Neuronal stem cell (in vitro differentiated cells): ENCODE results near the gene EIF2B2.

Source experiments
- DNase-seq: peaks from one replicate; pipeline ENCODE4 v3.0.0-alpha.2; 2013; ENCODE audit warnings: low spot score
- H2AFZ ChIP-seq: one replicate; pipeline ENCODE4 v1.6.1; 2013; ENCODE audit warnings: mild to moderate bottlenecking, low read length, inconsistent platforms
- H2AK5ac ChIP-seq: 2 replicates; pipeline ENCODE4 v1.6.1; 2013; ENCODE audit warnings: low read depth, mild to moderate bottlenecking, inconsistent platforms, low read length, moderate library complexity, mixed read lengths
- H2BK120ac ChIP-seq: 2 replicates; pipeline ENCODE4 v1.6.1; 2013; ENCODE audit warnings: low read depth, mild to moderate bottlenecking, inconsistent platforms, low read length, moderate library complexity, mixed read lengths
- H2BK12ac ChIP-seq: one replicate; pipeline ENCODE4 v1.6.1; 2013; ENCODE audit warnings: low read length, inconsistent platforms
- H2BK15ac ChIP-seq: 2 replicates; pipeline ENCODE4 v1.6.1; 2013; ENCODE audit warnings: mild to moderate bottlenecking, low read length, inconsistent platforms, mixed read lengths
- H2BK5ac ChIP-seq: one replicate; pipeline ENCODE4 v1.6.1; 2013; ENCODE audit warnings: inconsistent platforms, mild to moderate bottlenecking, low read length, moderate library complexity
- H3K14ac ChIP-seq: one replicate; pipeline ENCODE4 v1.6.1; 2013; ENCODE audit warnings: low read length, inconsistent platforms
- H3K18ac ChIP-seq: 2 replicates; pipeline ENCODE4 v1.6.1; 2013; ENCODE audit warnings: low read length, inconsistent platforms
- H3K23ac ChIP-seq: 2 replicates; pipeline ENCODE4 v1.6.1; 2013; ENCODE audit warnings: low read depth, mild to moderate bottlenecking, mixed read lengths, low read length, inconsistent platforms; ENCODE audit not compliant: poor library complexity
- H3K27ac ChIP-seq: replicated peaks from 3 replicates; pipeline ENCODE4 v1.5.1; 2013; ENCODE audit warnings: low read length, inconsistent platforms
- H3K27me3 ChIP-seq, 3 experiments: 2 replicates each; pipeline ENCODE4 v1.6.1; 2013; ENCODE audit warnings: low read length in 3 of 3, mild to moderate bottlenecking in 2 of 3, inconsistent platforms in 1 of 3, low read depth in 1 of 3, mixed read lengths in 1 of 3, moderate library complexity in 1 of 3; ENCODE audit not compliant: control insufficient read depth in 3 of 3, insufficient read depth in 3 of 3
- H3K36me3 ChIP-seq, 2 donors: replicated peaks in 1 of 2; 2 replicates each; pipeline ENCODE4 v1.6.1; 2013; ENCODE audit warnings: low read length in 2 of 2; ENCODE audit not compliant: control insufficient read depth in 2 of 2, insufficient read depth in 2 of 2
- H3K4ac ChIP-seq: 2 replicates; pipeline ENCODE4 v1.6.1; 2013; ENCODE audit warnings: inconsistent platforms, mild to moderate bottlenecking, low read length, moderate library complexity
- H3K4me1 ChIP-seq, 2 donors: 1 replicate in 1 of 2; 2 replicates in 1 of 2; pipeline ENCODE4 v1.6.1; 2013; ENCODE audit warnings: low read length in 2 of 2, low read depth in 1 of 2; ENCODE audit not compliant: control insufficient read depth in 2 of 2, insufficient read depth in 1 of 2
- H3K4me2 ChIP-seq: one replicate; pipeline ENCODE4 v1.6.1; 2013; ENCODE audit warnings: mild to moderate bottlenecking, low read length, inconsistent platforms; ENCODE audit not compliant: insufficient read depth, poor library complexity, severe bottlenecking
- H3K4me3 ChIP-seq, 2 donors: 2 replicates each; pipeline ENCODE4 v1.5.1; 2013; ENCODE audit warnings: low read length in 2 of 2, mild to moderate bottlenecking in 2 of 2, inconsistent platforms in 1 of 2, moderate library complexity in 1 of 2
- H3K79me1 ChIP-seq: one replicate; pipeline ENCODE4 v1.6.1; 2013; ENCODE audit warnings: low read depth, mild to moderate bottlenecking, inconsistent platforms, low read length, moderate library complexity
- H3K9ac ChIP-seq: one replicate; pipeline ENCODE4 v1.6.1; 2013; ENCODE audit warnings: mild to moderate bottlenecking, low read depth, low read length, inconsistent platforms; ENCODE audit not compliant: poor library complexity
- H3K9me3 ChIP-seq, 2 donors: replicated peaks in 1 of 2; 2 replicates each; pipeline versions ENCODE3 to v1.6.1; 2013; ENCODE audit warnings: low read length in 2 of 2, mild to moderate bottlenecking in 2 of 2, inconsistent platforms in 1 of 2, low read depth in 1 of 2, mixed read lengths in 1 of 2, moderate library complexity in 1 of 2; ENCODE audit not compliant: control insufficient read depth in 2 of 2, insufficient read depth in 1 of 2
- H4K8ac ChIP-seq: one replicate; pipeline ENCODE4 v1.6.1; 2013; ENCODE audit warnings: low read depth, mild to moderate bottlenecking, inconsistent platforms, low read length, moderate library complexity
- H4K91ac ChIP-seq: one replicate; pipeline ENCODE4 v1.6.1; 2013; ENCODE audit warnings: low read length, low read depth, mild to moderate bottlenecking, inconsistent platforms; ENCODE audit not compliant: poor library complexity
- WGBS, 2 donors: extraction: QIAGEN DNeasy Blood & Tissue Kit; methylation state at CpG; one replicate each; pipeline ENCODE4 v1.1.7; 2013; ENCODE audit warnings: missing lambda C conversion rate in 2 of 2, mixed read lengths in 1 of 2; ENCODE audit not compliant: insufficient read length in 2 of 2, insufficient replicate concordance in 1 of 2; ENCODE audit errors: extremely low coverage in 2 of 2; 5-methylcytosine and 5-hydroxymethylcytosine counted together

Gene EIF2B2

DNA sequence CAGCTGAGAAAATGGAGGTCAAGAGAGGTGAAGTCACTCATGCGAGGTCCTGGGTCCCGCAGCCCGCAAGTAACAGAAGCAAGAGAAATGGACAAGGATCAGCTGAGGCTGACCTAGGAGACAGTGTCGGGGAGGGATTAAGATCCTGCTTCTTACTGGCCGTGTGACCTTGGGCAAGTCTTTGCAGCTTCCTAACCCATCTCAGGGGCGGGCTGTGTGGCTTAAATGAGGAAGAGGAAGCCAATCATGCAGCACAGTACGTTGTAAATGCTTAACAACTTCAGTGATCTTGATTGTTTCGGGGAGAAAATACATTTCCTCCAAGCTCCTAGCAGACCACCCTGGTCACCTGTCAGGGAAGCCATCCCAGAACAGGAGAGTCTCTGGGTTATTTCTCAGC, 40.2 kb upstream of the EIF2B2 start:
- Histone ChIP-seq H3K27me3 (no peaks in the 10 kb centered on the region), H3K4me3 (no peak overlapping the region), H2BK12ac (no peak overlapping the region), H2BK15ac (no peak overlapping the region), H3K23ac (peak overlapping the region; percentile 9), H3K4ac (no peak overlapping the region), H3K79me1 (no peaks in the 10 kb centered on the region), H2AFZ (no peak overlapping the region), H2AK5ac (peak overlapping the region; percentile 60), H3K9ac (no peak overlapping the region), H3K14ac (no peak overlapping the region), H2BK5ac (no peak overlapping the region), H4K8ac (no peak overlapping the region), H3K27ac (no peak overlapping the region), H3K4me2 (no peak overlapping the region), H3K36me3 (no peaks in the 10 kb centered on the region), H3K18ac (no peak overlapping the region), H3K4me1 (peaks cover 14 to 19% of the 10 kb centered on the region in 2 donors), H4K91ac (no peak overlapping the region), H2BK120ac (no peak overlapping the region), H3K9me3 (no peaks in the 10 kb centered on the region)
- no CpG with 5 or more reads among the region's 8 CpGs for WGBS, 2 donors
- DNase-seq: no peak

DNA sequence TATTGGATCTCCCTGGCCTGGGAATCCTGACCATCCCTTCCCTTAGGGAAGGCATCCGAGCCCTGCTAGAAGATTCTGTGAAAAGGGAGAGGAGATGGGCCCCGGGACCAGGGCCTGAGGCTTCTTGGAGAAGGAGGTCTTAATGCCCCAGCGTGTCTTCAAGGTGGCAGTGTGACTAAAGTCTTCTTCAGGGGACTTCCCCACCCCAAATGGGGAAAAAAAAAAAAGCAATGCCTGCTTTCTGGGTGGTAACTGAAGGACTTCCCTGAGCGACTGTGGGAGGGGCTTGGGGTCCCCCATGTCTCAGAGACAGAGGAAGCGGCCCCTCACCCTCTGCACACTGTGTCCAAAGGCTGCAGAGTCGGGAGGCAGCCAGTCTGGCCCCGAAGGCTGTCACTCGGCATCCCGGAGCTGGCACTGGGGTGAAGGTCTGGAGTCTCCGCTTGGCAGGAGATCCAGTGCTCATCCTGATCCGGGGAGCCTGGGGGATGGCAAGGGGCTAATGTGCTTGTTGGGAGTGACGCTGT, 39.5 kb upstream of the EIF2B2 start:
- no CpG with 5 or more reads among the region's 12 CpGs for WGBS, 2 donors
- DNase-seq: no peak

DNA sequence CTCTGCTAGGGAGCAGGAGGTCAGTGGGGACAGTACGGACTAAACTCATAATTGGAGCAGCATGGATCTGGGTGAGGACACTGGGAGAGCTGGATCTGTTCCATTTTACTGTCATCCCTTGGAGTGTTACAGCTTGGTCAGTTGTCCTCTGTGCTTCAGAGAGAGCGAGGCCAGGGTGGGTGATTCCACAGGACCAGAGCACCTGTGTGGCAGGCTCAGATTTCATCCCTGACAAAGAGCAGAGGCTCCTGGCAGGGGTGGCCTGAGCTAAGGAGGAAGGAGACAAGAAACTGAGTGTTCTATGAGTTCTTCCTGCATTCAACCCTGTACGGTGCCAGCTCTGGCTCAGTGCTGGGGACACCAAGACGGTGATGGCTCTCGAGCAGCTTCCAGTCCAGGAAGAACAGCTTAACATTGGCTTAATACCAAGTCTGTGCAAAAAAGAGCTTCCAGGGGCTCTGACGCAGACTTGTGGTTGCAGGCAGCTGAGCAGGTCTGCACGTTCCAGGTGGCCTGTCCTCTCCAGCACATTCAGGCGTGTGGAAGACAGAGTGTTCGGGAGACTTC, 38.9 kb upstream of the EIF2B2 start:
- no CpG with 5 or more reads among the region's 9 CpGs for WGBS, 2 donors
- no peaks in the 10 kb centered on the region for H3K9me3 ChIP-seq
- no peak overlapping the region for H3K27ac ChIP-seq
- H4K91ac ChIP-seq: no peak overlapping the region
- H3K14ac ChIP-seq: no peak overlapping the region
- no peak overlapping the region for H3K9ac ChIP-seq
- no peak overlapping the region for H2BK120ac ChIP-seq
- H3K4ac ChIP-seq: no peak overlapping the region
- H2BK12ac ChIP-seq: peak overlapping the region; percentile 75
- H3K79me1 ChIP-seq: no peaks in the 10 kb centered on the region
- peak overlapping the region; percentile 79 for H4K8ac ChIP-seq
- H3K4me3 ChIP-seq: no peak overlapping the region
- no peak for DNase-seq
- no peaks in the 10 kb centered on the region for H3K36me3 ChIP-seq
- peak overlapping the region; percentile 75 for H3K18ac ChIP-seq
- H2BK5ac ChIP-seq: peak overlapping the region; percentile 42
- no peak overlapping the region for H3K23ac ChIP-seq
- H3K27me3 ChIP-seq: no peaks in the 10 kb centered on the region
- peak overlapping the region; percentile 44 for H2AK5ac ChIP-seq
- H2BK15ac ChIP-seq: peak overlapping the region; percentile 83
- no peak overlapping the region for H3K4me2 ChIP-seq
- peaks cover 14 to 19% of the 10 kb centered on the region in 2 donors for H3K4me1 ChIP-seq
- H2AFZ ChIP-seq: peak overlapping the region; percentile 57

More for the DNA sequence above, 39.5 kb upstream of the EIF2B2 start:
- Histone ChIP-seq H3K27me3 (no peaks in the 10 kb centered on the region), H2BK15ac (peak overlapping the region; percentile 83), H3K4me2 (no peak overlapping the region), H3K23ac (no peak overlapping the region), H3K14ac (peak overlapping the region; percentile 25), H2BK5ac (peak overlapping the region; percentile 42), H3K9ac (no peak overlapping the region), H2AK5ac (peak overlapping the region; percentile 60), H2AFZ (peak overlapping the region; percentile 57), H3K36me3 (no peaks in the 10 kb centered on the region), H3K4me1 (peaks cover 14 to 19% of the 10 kb centered on the region in 2 donors), H2BK12ac (peak overlapping the region; percentile 26), H3K4me3 (no peak overlapping the region), H3K4ac (no peak overlapping the region), H3K79me1 (no peaks in the 10 kb centered on the region), H4K8ac (no peak overlapping the region), H2BK120ac (no peak overlapping the region), H4K91ac (no peak overlapping the region), H3K9me3 (no peaks in the 10 kb centered on the region), H3K18ac (peak overlapping the region; percentile 75), H3K27ac (no peak overlapping the region)

DNA sequence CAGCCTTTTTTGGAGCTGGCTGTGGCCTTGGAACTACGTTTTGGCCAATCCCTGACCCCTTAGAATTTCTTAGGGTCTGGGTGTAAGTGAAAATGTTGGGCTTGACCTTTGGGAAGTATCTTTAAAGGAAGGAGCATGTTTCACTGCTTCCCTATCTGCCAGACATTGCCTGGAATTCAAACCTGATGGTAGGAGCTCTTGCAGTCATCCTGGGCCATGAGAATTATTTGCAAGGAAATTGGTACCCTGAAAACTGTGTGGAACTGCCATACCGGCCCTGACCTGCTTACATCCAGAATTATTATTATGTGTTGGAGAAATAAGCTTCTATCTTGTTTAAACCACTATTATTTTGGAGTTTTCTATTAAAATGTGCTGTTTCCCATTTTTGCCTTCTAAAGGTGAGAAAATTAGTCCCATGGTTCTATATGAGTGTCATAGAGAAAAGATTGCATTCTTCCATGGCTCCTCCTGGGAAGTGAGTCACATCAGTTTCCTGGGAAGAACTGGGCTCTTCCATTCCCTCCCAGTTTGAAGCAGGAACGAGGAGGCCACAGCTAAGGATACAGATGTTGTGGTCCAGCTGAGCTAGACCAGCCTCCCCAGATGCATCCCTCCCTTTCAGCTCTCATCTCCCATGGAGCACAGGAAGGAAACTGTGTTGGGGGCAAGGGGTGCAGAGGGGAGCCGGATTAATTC, 37.8 kb upstream of the EIF2B2 start:
- no peak overlapping the region for H2BK15ac ChIP-seq
- H3K4me3 ChIP-seq: no peak overlapping the region
- no peak overlapping the region for H4K91ac ChIP-seq
- H3K9ac ChIP-seq: no peak overlapping the region
- no peaks in the 10 kb centered on the region for H3K27me3 ChIP-seq
- H3K23ac ChIP-seq: no peak overlapping the region
- no peak overlapping the region for H2BK5ac ChIP-seq
- peak overlapping the region; percentile 27 for H3K18ac ChIP-seq
- H3K4me2 ChIP-seq: no peak overlapping the region
- H2AFZ ChIP-seq: no peak overlapping the region
- H3K9me3 ChIP-seq: no peaks in the 10 kb centered on the region
- no peak overlapping the region for H3K27ac ChIP-seq
- H3K36me3 ChIP-seq: no peaks in the 10 kb centered on the region
- no peak overlapping the region for H3K14ac ChIP-seq
- no peak overlapping the region for H3K4ac ChIP-seq
- no peak for DNase-seq
- H3K79me1 ChIP-seq: no peaks in the 10 kb centered on the region
- no peak overlapping the region for H4K8ac ChIP-seq
- H2AK5ac ChIP-seq: peak overlapping the region; percentile 32
- H2BK120ac ChIP-seq: no peak overlapping the region
- WGBS, 2 donors: no CpG with 5 or more reads among the region's 4 CpGs
- H2BK12ac ChIP-seq: no peak overlapping the region
- H3K4me1 ChIP-seq: peaks cover 14 to 19% of the 10 kb centered on the region in 2 donors
